ENCODE results near the gene SNCG. TPM values are rescaled to one million over a fixed set of nuclear protein-coding genes. Genes with fewer than 3 reads are reported as not detected.

SNCG gene
- total RNA-seq, 1 experiment from 2014 or later: 5.5 TPM

DNA sequence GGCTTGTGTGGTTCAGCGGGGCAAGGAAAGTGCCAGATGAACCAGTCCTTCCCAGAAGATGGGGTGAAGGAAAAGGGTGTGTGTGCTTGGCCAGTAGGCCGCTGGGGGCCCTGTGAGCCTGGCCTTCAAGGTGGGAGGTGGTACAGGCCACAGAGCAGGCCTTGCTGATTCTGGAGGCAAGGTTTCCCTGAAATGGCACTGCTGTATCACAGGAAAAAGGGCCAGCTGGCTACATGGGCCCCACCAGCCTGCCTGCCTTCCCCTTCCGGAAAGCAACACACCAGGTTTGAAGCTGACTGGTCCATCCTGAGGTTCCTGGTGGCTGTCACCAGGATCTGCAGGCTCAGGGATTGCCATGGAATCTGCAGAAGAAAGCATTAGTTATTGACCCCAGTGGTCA, 13.5 kb upstream of the SNCG start:
- H3K36me3 Mint-ChIP-seq (ENCODE audit: insufficient read depth in 1 of 3, low read depth in 3 of 3): no peaks in the 10 kb centered on the region; a peak in 1 of 7 replicates
- no peak overlapping the region for H2BK120ac ChIP-seq (ENCODE audit: low read depth, low read length, poor library complexity, severe bottlenecking)
- H3K4me1 ChIP-seq (ENCODE audit: insufficient read depth, low read length): no peaks in the 10 kb centered on the region
- no peak overlapping the region for H3K56ac ChIP-seq (ENCODE audit: insufficient read length, low read depth, low read length)
- no peak overlapping the region for H2AK5ac ChIP-seq (ENCODE audit: insufficient read length, low read length)
- H4K5ac ChIP-seq (ENCODE audit: insufficient read length, low read depth, low read length): no peak overlapping the region
- no peaks in the 10 kb centered on the region for H3K9me3 ChIP-seq (ENCODE audit: control insufficient read depth, low read depth, low read length)
- no peak for TF ChIP-seq CTCF (conservative IDR thresholded peaks at IDR 0.05)
- no peak overlapping the region for H3K9ac ChIP-seq (ENCODE audit: extremely low read depth, insufficient read length, low read length)
- H3K4ac ChIP-seq (ENCODE audit: low read depth, low read length): no peak overlapping the region
- H3K79me2 ChIP-seq (ENCODE audit: insufficient read depth, low read length): no peaks in the 10 kb centered on the region
- H3K4me3 Mint-ChIP-seq: no peak overlapping the region
- H4K8ac ChIP-seq (replicated peaks; ENCODE audit: insufficient read length, low read depth, low read length): no peak overlapping the region
- H3K14ac ChIP-seq (ENCODE audit: insufficient read depth, low read length): no peak overlapping the region
- H2BK15ac ChIP-seq (ENCODE audit: low read depth, low read length): no peak overlapping the region
- H3K23ac ChIP-seq (ENCODE audit: insufficient read length, low read depth, low read length): no peak overlapping the region
- no peaks in the 10 kb centered on the region; a peak in 2 of 5 replicates for H3K9me3 Mint-ChIP-seq
- peaks cover 13 to 19% of the 10 kb centered on the region in 2 experiments for H3K4me1 Mint-ChIP-seq
- H3K4me2 ChIP-seq (ENCODE audit: insufficient read depth, insufficient read length, low read length): no peak overlapping the region
- WGBS (ENCODE audit: extremely low coverage, insufficient read length, low lambda C conversion rate): no CpG with 5 or more reads among the region's 3 CpGs
- H2BK12ac ChIP-seq (ENCODE audit: insufficient read length, low read depth, low read length): no peak overlapping the region
- no peaks in the 10 kb centered on the region for H4K20me1 ChIP-seq (ENCODE audit: control insufficient read depth, insufficient read depth, insufficient read length)
- no peak overlapping the region for H2BK5ac ChIP-seq (ENCODE audit: insufficient read length, low read length)
- DNase-seq: no peak
- H3K23me2 ChIP-seq (ENCODE audit: insufficient read length, low read depth, low read length, poor library complexity, severe bottlenecking): no peaks in the 10 kb centered on the region
- no peak overlapping the region for H3K18ac ChIP-seq (ENCODE audit: insufficient read length, low read depth, low read length)
- no peak overlapping the region for H3K27ac ChIP-seq (ENCODE audit: insufficient read length, low read depth, low read length)
- H3K27me3 ChIP-seq (ENCODE audit: insufficient read depth, low read length): no peaks in the 10 kb centered on the region
- peaks cover 5% of the 10 kb centered on the region for H3K27me3 Mint-ChIP-seq (ENCODE audit: low read depth)
- no peak overlapping the region for H2BK20ac ChIP-seq (ENCODE audit: low read depth, low read length, poor library complexity, severe bottlenecking)
- no peak overlapping the region for H2AFZ ChIP-seq (ENCODE audit: low read length)
- H3K27ac Mint-ChIP-seq: no peak overlapping the region
- no peaks in the 10 kb centered on the region for H3K79me1 ChIP-seq (ENCODE audit: insufficient read depth, low read depth, low read length, poor library complexity, severe bottlenecking)
- no peak overlapping the region for H4K91ac ChIP-seq (ENCODE audit: insufficient read length, low read depth, low read length)
- no peak overlapping the region for H3T11ph ChIP-seq (ENCODE audit: low read length)
